ENCODE data around the gene CANT1. TPM values are rescaled to one million over a fixed set of nuclear protein-coding genes. Genes with fewer than 3 reads are reported as not detected.

Gene CANT1
- total RNA-seq, 1 experiment from 2014 or later = 62.5 TPM

DNA sequence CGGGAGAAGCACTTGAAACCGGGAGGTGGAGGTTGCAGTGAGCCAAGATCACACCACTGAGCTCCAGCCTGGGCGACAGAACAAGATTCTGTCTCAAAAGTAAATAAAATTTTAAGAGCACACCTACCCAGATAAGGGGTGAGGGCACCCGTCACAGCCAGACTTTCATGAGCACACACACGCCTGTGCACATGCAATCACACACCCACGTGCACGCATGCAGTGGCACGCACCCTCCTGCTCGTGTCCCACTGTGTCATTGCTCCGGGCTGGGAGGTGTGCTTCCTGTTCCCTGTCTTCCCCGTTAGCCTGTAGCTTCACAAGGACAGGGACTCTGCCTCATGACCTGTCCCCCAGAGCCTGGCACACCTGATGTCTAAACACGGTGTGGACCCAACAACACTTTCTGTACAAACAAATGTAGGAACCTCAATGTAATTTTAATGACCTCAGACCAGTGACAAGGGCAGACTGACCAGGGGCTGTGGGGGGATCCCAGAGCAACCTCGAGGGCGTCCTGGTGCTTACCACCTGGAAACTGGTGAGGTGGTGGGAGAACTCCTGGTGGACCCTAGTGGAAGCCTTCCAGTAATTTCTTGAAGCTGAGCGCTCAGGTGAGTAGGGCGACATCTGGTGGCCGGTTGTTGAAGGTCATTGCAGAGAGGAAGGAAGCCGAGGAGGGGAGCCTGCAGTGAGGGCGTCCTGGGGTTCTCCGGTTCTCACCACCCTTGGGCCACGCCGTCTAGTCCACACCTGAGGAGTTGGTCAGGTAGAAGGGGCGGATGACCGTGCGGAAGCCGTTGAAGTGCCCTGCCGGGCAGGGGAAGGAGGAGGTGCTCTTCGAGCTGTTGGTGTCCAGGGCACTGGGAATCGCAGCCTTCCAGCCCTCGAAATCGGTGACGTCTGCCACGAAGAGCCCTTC is 38.5 kb downstream of the CANT1 start:
- no peaks in the 10 kb centered on the region for H3K27me3 Mint-ChIP-seq (ENCODE audit: insufficient read depth, unreplicated experiment)
- peaks cover 8% of the 10 kb centered on the region for H3K4me1 Mint-ChIP-seq (ENCODE audit: insufficient read depth, unreplicated experiment)
- TF ChIP-seq, protein P1, sequence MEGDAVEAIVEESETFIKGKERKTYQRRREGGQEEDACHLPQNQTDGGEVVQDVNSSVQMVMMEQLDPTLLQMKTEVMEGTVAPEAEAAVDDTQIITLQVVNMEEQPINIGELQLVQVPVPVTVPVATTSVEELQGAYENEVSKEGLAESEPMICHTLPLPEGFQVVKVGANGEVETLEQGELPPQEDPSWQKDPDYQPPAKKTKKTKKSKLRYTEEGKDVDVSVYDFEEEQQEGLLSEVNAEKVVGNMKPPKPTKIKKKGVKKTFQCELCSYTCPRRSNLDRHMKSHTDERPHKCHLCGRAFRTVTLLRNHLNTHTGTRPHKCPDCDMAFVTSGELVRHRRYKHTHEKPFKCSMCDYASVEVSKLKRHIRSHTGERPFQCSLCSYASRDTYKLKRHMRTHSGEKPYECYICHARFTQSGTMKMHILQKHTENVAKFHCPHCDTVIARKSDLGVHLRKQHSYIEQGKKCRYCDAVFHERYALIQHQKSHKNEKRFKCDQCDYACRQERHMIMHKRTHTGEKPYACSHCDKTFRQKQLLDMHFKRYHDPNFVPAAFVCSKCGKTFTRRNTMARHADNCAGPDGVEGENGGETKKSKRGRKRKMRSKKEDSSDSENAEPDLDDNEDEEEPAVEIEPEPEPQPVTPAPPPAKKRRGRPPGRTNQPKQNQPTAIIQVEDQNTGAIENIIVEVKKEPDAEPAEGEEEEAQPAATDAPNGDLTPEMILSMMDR (IDR thresholded peaks at IDR 0.05; ENCODE audit: unreplicated experiment) = peak; percentile 83
- no peaks in the 10 kb centered on the region for H3K9me3 Mint-ChIP-seq (ENCODE audit: unreplicated experiment)
- peak; percentile 72 for DNase-seq (ENCODE audit: unreplicated experiment)
- H3K36me3 Mint-ChIP-seq (ENCODE audit: insufficient read depth, unreplicated experiment) = peaks cover 29% of the 10 kb centered on the region
- no peak overlapping the region for H3K27ac Mint-ChIP-seq (ENCODE audit: low read depth, unreplicated experiment)
- ChIA-PET CTCF (interaction anchor here (0.5 to 6.6 kb wide), 40 partner anchors 8 to 891 kb away, joined by 3 to 126 read pairs (median 4); partner anchors contain the start of gene LGALS3BP), POLR2A (interaction anchor here (0.6 to 2.5 kb wide), 7 partner anchors 18 to 131 kb away, joined by 3 to 11 read pairs (median 4); no protein-coding TSS in a partner anchor)
- no peak overlapping the region for H3K4me3 Mint-ChIP-seq (ENCODE audit: unreplicated experiment)
- intact Hi-C loops (cut with micrococcal nuclease) = loop anchor here (1.0 to 2.0 kb wide), 3 partner anchors 88 to 474 kb away; no protein-coding TSS in a partner anchor
- BruUV-seq (replicated peaks) = TSS peak; percentile 51

DNA sequence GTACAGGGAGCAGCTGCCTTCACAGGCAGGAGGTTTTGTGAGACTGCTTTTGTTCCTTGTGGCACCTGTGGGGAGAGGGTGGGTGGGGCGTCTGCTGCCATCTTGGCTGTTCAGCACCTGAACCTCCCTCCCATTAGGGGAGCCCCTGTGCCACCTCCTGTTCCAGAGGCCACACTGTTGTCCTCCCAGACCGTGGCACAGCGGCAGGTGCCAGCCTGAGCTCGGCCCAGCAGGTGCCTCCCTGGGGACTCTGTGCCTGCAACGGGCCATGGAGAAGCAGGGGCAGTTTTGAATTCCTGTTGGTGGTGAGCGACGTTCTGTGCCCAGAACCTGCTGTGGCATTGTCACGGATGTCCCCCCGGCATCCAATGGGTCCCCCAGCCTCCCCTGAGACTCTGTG is 39.7 kb downstream of the CANT1 start:
- Mint-ChIP-seq H3K4me3 (ENCODE audit: unreplicated experiment) (no peak overlapping the region), H3K9me3 (ENCODE audit: unreplicated experiment) (no peaks in the 10 kb centered on the region), H3K27ac (ENCODE audit: low read depth, unreplicated experiment) (no peak overlapping the region), H3K36me3 (ENCODE audit: insufficient read depth, unreplicated experiment) (peaks cover 21% of the 10 kb centered on the region), H3K27me3 (ENCODE audit: insufficient read depth, unreplicated experiment) (no peaks in the 10 kb centered on the region), H3K4me1 (ENCODE audit: insufficient read depth, unreplicated experiment) (peaks cover 8% of the 10 kb centered on the region)
- intact Hi-C loops (cut with micrococcal nuclease) = loop anchor here (2.0 kb wide), 1 partner anchor 473 kb away; no protein-coding TSS in a partner anchor
- DNase-seq (ENCODE audit: unreplicated experiment) = no peak
- POLR2A ChIA-PET = no interaction called here
- CTCF ChIA-PET = interaction anchor here (0.8 to 6.6 kb wide), 3 partner anchors 46 to 106 kb away, joined by 3 to 126 read pairs (median 4); no protein-coding TSS in a partner anchor
- BruUV-seq (replicated peaks) = no TSS peak
- TF ChIP-seq, protein P1 (IDR thresholded peaks at IDR 0.05; ENCODE audit: unreplicated experiment) = no peak

DNA sequence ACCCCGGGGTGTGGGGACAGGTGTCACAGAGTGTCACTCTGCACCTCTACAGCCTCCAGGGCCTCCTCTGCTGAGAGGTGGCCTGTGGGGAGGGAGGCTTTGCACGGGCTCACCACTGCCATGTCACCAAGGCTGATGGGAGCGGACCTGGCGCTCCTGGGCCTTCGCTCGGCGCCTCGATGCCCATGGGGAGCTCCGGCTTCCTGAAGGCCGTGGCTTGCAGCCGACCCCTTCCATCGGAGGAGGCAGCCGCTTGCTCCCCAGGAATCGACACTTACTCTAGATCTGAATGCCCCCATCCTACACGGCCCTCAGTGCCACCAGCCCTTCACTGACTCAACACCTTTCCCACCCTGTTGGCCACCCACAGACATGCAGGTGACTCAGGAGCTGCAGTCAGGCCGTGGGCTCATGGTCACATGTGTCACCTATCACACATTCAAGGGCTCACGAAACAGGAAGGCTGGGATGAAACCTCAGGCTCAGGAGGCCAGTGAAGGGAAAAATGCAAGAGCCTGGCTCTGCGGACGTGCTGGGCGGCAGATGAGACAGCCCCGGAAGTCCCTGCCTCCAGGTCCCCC is 41.7 kb downstream of the CANT1 start:
- no peak for DNase-seq (ENCODE audit: unreplicated experiment)
- POLR2A ChIA-PET = interaction anchor here (1.6 kb wide), 1 partner anchor 12 kb away, joined by 4 read pairs; the partner anchor contains the start of gene LGALS3BP
- TF ChIP-seq, protein P1 (IDR thresholded peaks at IDR 0.05; ENCODE audit: unreplicated experiment) = no peak
- Mint-ChIP-seq H3K36me3 (ENCODE audit: insufficient read depth, unreplicated experiment) (peaks cover 21% of the 10 kb centered on the region), H3K4me3 (ENCODE audit: unreplicated experiment) (no peak overlapping the region), H3K27ac (ENCODE audit: low read depth, unreplicated experiment) (no peak overlapping the region), H3K27me3 (ENCODE audit: insufficient read depth, unreplicated experiment) (no peaks in the 10 kb centered on the region), H3K4me1 (ENCODE audit: insufficient read depth, unreplicated experiment) (peaks cover 8% of the 10 kb centered on the region), H3K9me3 (ENCODE audit: unreplicated experiment) (no peaks in the 10 kb centered on the region)
- intact Hi-C loops (cut with micrococcal nuclease) = no loop called here
- CTCF ChIA-PET = interaction anchor here (1.9 kb wide), 1 partner anchor 103 kb away, joined by 6 read pairs; no protein-coding TSS in a partner anchor
- BruUV-seq (replicated peaks) = no TSS peak

Data from MCF 10A (cell line).